ENCODE data around the gene HOXA9.

The HOXA9 gene

GRCh38 chr7:27210441-27211083 lies 45.2 kb upstream of the HOXA9 start:
- H3K4me1 ChIP-seq (ENCODE audit: low read length) = no peaks in the 10 kb centered on the region
- H3K79me2 ChIP-seq (ENCODE audit: low read length) = no peaks in the 10 kb centered on the region
- H3K27ac ChIP-seq (ENCODE audit: low read length) = no peak overlapping the region
- no peaks in the 10 kb centered on the region for H3K36me3 ChIP-seq (replicated peaks; ENCODE audit: insufficient read depth, low read length)
- no peak for TF ChIP-seq EZH2phosphoT487 (IDR thresholded peaks at IDR 0.05; ENCODE audit: low read length)
- peak; percentile 60 for TF ChIP-seq CTCF (IDR thresholded peaks at IDR 0.05; ENCODE audit: low read length)
- TF ChIP-seq EZH2 (optimal IDR thresholded peaks at IDR 0.05; ENCODE audit: low read depth, low read length) = no peak
- H3K9ac ChIP-seq (ENCODE audit: low read length) = no peak overlapping the region
- peaks cover 6% of the 10 kb centered on the region for H3K27me3 ChIP-seq (replicated peaks; ENCODE audit: insufficient read depth, low read length)
- no peak overlapping the region for H2AFZ ChIP-seq (ENCODE audit: low read length)
- no peak overlapping the region for H3K4me3 ChIP-seq (ENCODE audit: low read length)
- H3K4me2 ChIP-seq (ENCODE audit: low read depth, low read length) = peak overlapping the region; percentile 33; the same call in 1 of the 2 replicates
- no peaks in the 10 kb centered on the region for H3F3A ChIP-seq (ENCODE audit: insufficient read depth, low read length)
- no peaks in the 10 kb centered on the region for H3K9me2 ChIP-seq (replicated peaks; ENCODE audit: insufficient read depth, low read length)
- DNase-seq = no peak
- H3K9me3 ChIP-seq (replicated peaks; ENCODE audit: insufficient read depth, low read length) = no peaks in the 10 kb centered on the region
- H4K20me1 ChIP-seq (ENCODE audit: insufficient read depth, low read length) = no peaks in the 10 kb centered on the region

GRCh38 chr7:27209933-27210440 lies 44.6 kb upstream of the HOXA9 start:
- DNase-seq = no peak

GRCh38 chr7:27208998-27209397 lies 43.7 kb upstream of the HOXA9 start:
- H3K4me3 ChIP-seq (ENCODE audit: low read length) = no peak overlapping the region
- no peaks in the 10 kb centered on the region for H3K36me3 ChIP-seq (replicated peaks; ENCODE audit: insufficient read depth, low read length)
- H3K9me3 ChIP-seq (replicated peaks; ENCODE audit: insufficient read depth, low read length) = no peaks in the 10 kb centered on the region
- no peak overlapping the region for H3K9ac ChIP-seq (ENCODE audit: low read length)
- no peaks in the 10 kb centered on the region for H3K79me2 ChIP-seq (ENCODE audit: low read length)
- H3K27me3 ChIP-seq (replicated peaks; ENCODE audit: insufficient read depth, low read length) = peaks cover 20% of the 10 kb centered on the region
- no peaks in the 10 kb centered on the region for H4K20me1 ChIP-seq (ENCODE audit: insufficient read depth, low read length)
- no peaks in the 10 kb centered on the region for H3K4me1 ChIP-seq (ENCODE audit: low read length)
- H3K9me2 ChIP-seq (replicated peaks; ENCODE audit: insufficient read depth, low read length) = no peaks in the 10 kb centered on the region
- no peak for TF ChIP-seq EZH2phosphoT487 (IDR thresholded peaks at IDR 0.05; ENCODE audit: low read length)
- TF ChIP-seq CTCF (IDR thresholded peaks at IDR 0.05; ENCODE audit: low read length) = no peak
- no peak for TF ChIP-seq EZH2 (optimal IDR thresholded peaks at IDR 0.05; ENCODE audit: low read depth, low read length)
- no peak for DNase-seq
- H2AFZ ChIP-seq (ENCODE audit: low read length) = no peak overlapping the region
- H3K4me2 ChIP-seq (ENCODE audit: low read depth, low read length) = no peak overlapping the region
- H3K27ac ChIP-seq (ENCODE audit: low read length) = no peak overlapping the region
- H3F3A ChIP-seq (ENCODE audit: insufficient read depth, low read length) = no peaks in the 10 kb centered on the region

More at GRCh38 chr7:27209933-27210440, 44.6 kb upstream of the HOXA9 start:
- H3K9ac ChIP-seq (ENCODE audit: low read length) = no peak overlapping the region
- no peaks in the 10 kb centered on the region for H3K9me3 ChIP-seq (replicated peaks; ENCODE audit: insufficient read depth, low read length)
- H3K27me3 ChIP-seq (replicated peaks; ENCODE audit: insufficient read depth, low read length) = peaks cover 10% of the 10 kb centered on the region
- no peaks in the 10 kb centered on the region for H4K20me1 ChIP-seq (ENCODE audit: insufficient read depth, low read length)
- TF ChIP-seq EZH2 (optimal IDR thresholded peaks at IDR 0.05; ENCODE audit: low read depth, low read length) = no peak
- no peak overlapping the region for H2AFZ ChIP-seq (ENCODE audit: low read length)
- H3K36me3 ChIP-seq (replicated peaks; ENCODE audit: insufficient read depth, low read length) = no peaks in the 10 kb centered on the region
- no peaks in the 10 kb centered on the region for H3K4me1 ChIP-seq (ENCODE audit: low read length)
- H3K9me2 ChIP-seq (replicated peaks; ENCODE audit: insufficient read depth, low read length) = no peaks in the 10 kb centered on the region
- no peak overlapping the region for H3K4me3 ChIP-seq (ENCODE audit: low read length)
- H3K27ac ChIP-seq (ENCODE audit: low read length) = no peak overlapping the region
- no peak overlapping the region for H3K4me2 ChIP-seq (ENCODE audit: low read depth, low read length)
- H3F3A ChIP-seq (ENCODE audit: insufficient read depth, low read length) = no peaks in the 10 kb centered on the region
- no peaks in the 10 kb centered on the region for H3K79me2 ChIP-seq (ENCODE audit: low read length)

GRCh38 chr7:27207348-27207985 lies 42.1 kb upstream of the HOXA9 start:
- H3K4me2 ChIP-seq (ENCODE audit: low read depth, low read length) = no peak overlapping the region
- H4K20me1 ChIP-seq (ENCODE audit: insufficient read depth, low read length) = no peaks in the 10 kb centered on the region
- peaks cover 32% of the 10 kb centered on the region for H3K27me3 ChIP-seq (replicated peaks; ENCODE audit: insufficient read depth, low read length)
- no peak overlapping the region for H3K4me3 ChIP-seq (ENCODE audit: low read length)
- H3K36me3 ChIP-seq (replicated peaks; ENCODE audit: insufficient read depth, low read length) = no peaks in the 10 kb centered on the region
- H3K9me2 ChIP-seq (replicated peaks; ENCODE audit: insufficient read depth, low read length) = no peaks in the 10 kb centered on the region
- H2AFZ ChIP-seq (ENCODE audit: low read length) = no peak overlapping the region
- TF ChIP-seq EZH2 (optimal IDR thresholded peaks at IDR 0.05; ENCODE audit: low read depth, low read length) = no peak
- TF ChIP-seq CTCF (IDR thresholded peaks at IDR 0.05; ENCODE audit: low read length) = no peak
- no peak for TF ChIP-seq EZH2phosphoT487 (IDR thresholded peaks at IDR 0.05; ENCODE audit: low read length)
- H3K9me3 ChIP-seq (replicated peaks; ENCODE audit: insufficient read depth, low read length) = no peaks in the 10 kb centered on the region
- H3K79me2 ChIP-seq (ENCODE audit: low read length) = no peaks in the 10 kb centered on the region
- H3K27ac ChIP-seq (ENCODE audit: low read length) = no peak overlapping the region
- DNase-seq = no peak
- H3K9ac ChIP-seq (ENCODE audit: low read length) = no peak overlapping the region
- no peaks in the 10 kb centered on the region for H3F3A ChIP-seq (ENCODE audit: insufficient read depth, low read length)
- no peaks in the 10 kb centered on the region for H3K4me1 ChIP-seq (ENCODE audit: low read length)

Data from MM.1S (cell line).